K562 (cell line): ENCODE results near the gene HYAL4. TPM values are rescaled to one million over a fixed set of nuclear protein-coding genes. Genes with fewer than 3 reads are reported as not detected.
A peak's percentile ranks its signal among the peaks of the same experiment; 100 is the strongest.
"Not testable (repeated sequence)": the region's sequence is repeated elsewhere in the genome, so short reads cannot be mapped to it uniquely, and the experiment has no call there.

Experiments used
- ATAC-seq: fragments of 200-7000 bp; cut with Tn5 transposase; 3 replicates; pipeline ENCODE4 v1.9.1; 2020; ENCODE audit warnings: moderate library complexity
- BruUV-seq: library from RNA; stranded (reverse); fragments of 400-500 nt; replicated peaks from 2 replicates; lab custom pipeline; 2021; lab: Mats Ljungman, UMichigan
- CTCF ChIA-PET: fragments of 300-600 bp; formaldehyde crosslinking; extraction: SDS; loops from one replicate; lab custom pipeline; 2021; ENCODE audit warnings: low intra/inter-chr PET ratio; lab: Yijun Ruan, JAX
- POLR2A ChIA-PET: fragments of 300-600, 350-650 bp; sonication (Branson Sonifier 250); formaldehyde crosslinking; extraction: SDS; loops from one replicate; lab custom pipeline; 2021; ENCODE audit warnings: antibody characterized with exemption, inconsistent platforms; lab: Yijun Ruan, JAX
- DNase-seq, 4 experiments: peaks; one replicate each; pipeline versions ENCODE4 v3.0.0 to v3.0.0-alpha.2; 2011 to 2018; ENCODE audit warnings: low spot score in 3 of 4, mixed read lengths in 3 of 4; ENCODE audit errors: extremely low read depth in 1 of 4
- FAIRE-seq: peaks from 2 replicates; lab custom pipeline; 2011; peaks lifted over from hg19 to GRCh38; lab: Jason Lieb, UNC
- H2AFZ ChIP-seq: 2 replicates; pipeline ENCODE4 v1.6.0; 2011; ENCODE audit warnings: low read depth, low read length, control low read depth, inconsistent platforms
- H3K27ac ChIP-seq: fragments of 200-600 bp; 3 replicates; pipeline ENCODE4 v1.8.0; 2011; ENCODE audit warnings: low read depth, mild to moderate bottlenecking, control low read depth, inconsistent platforms, low read length, moderate library complexity, mixed read lengths; ENCODE audit errors: extremely low read depth
- H3K27me3 ChIP-seq, 2 experiments: fragments of 300-600 bp in 1 of 2; 2 replicates in 1 of 2; 3 replicates in 1 of 2; pipeline versions ENCODE4 v1.6.0 to v1.8.0; 2011; ENCODE audit warnings: inconsistent platforms in 2 of 2, low read length in 2 of 2, mild to moderate bottlenecking in 1 of 2, mixed read lengths in 1 of 2, moderate library complexity in 1 of 2; ENCODE audit not compliant: control insufficient read depth in 2 of 2, insufficient read depth in 2 of 2
- H3K36me3 ChIP-seq: fragments of 300-600 bp; 3 replicates; pipeline ENCODE4 v1.8.0; 2011; ENCODE audit warnings: mild to moderate bottlenecking, low read length, inconsistent platforms; ENCODE audit not compliant: control insufficient read depth, insufficient read depth
- H3K4me1 ChIP-seq, 2 experiments: fragments of 200-600 bp in 1 of 2; replicated peaks in 1 of 2; 2 replicates in 1 of 2; 3 replicates in 1 of 2; pipeline versions ENCODE4 v1.5.1 to v1.8.0; 2011; ENCODE audit warnings: inconsistent platforms in 2 of 2, low read length in 2 of 2, mild to moderate bottlenecking in 1 of 2, mixed read lengths in 1 of 2, moderate library complexity in 1 of 2; ENCODE audit not compliant: control insufficient read depth in 2 of 2, insufficient read depth in 2 of 2
- H3K4me2 ChIP-seq: 2 replicates; pipeline ENCODE4 v1.6.1; 2011; ENCODE audit warnings: low read length, control low read depth, inconsistent platforms, mixed read lengths; ENCODE audit not compliant: insufficient read depth
- H3K4me3 ChIP-seq: fragments of 200-600 bp; sonication (generic), shearing (Covaris generic); 2 replicates; pipeline ENCODE4 v1.5.1; 2016; ENCODE audit warnings: control low read depth, inconsistent platforms
- H3K79me2 ChIP-seq: fragments of 200-600 bp; 3 replicates; pipeline ENCODE4 v1.8.0; 2011; ENCODE audit warnings: low read length, inconsistent platforms; ENCODE audit not compliant: control insufficient read depth, insufficient read depth
- H3K9ac ChIP-seq, 2 experiments: 2 replicates each; pipeline versions ENCODE4 v1.6.0 to v1.6.1; 2011; ENCODE audit warnings: low read depth in 2 of 2, low read length in 2 of 2, control low read depth in 1 of 2, inconsistent platforms in 1 of 2, mild to moderate bottlenecking in 1 of 2, mixed read lengths in 1 of 2; ENCODE audit not compliant: insufficient read depth in 1 of 2
- H3K9me1 ChIP-seq: one replicate; pipeline ENCODE4 v1.6.0; 2011; ENCODE audit warnings: inconsistent platforms, mild to moderate bottlenecking, low read length, moderate library complexity; ENCODE audit not compliant: control insufficient read depth, insufficient read depth
- H3K9me3 ChIP-seq: replicated peaks from 2 replicates; pipeline ENCODE4 v1.5.1; 2011; ENCODE audit warnings: low read depth, low read length, inconsistent platforms; ENCODE audit not compliant: control insufficient read depth, insufficient read depth
- H4K20me1 ChIP-seq: replicated peaks from 2 replicates; pipeline ENCODE4 v1.6.1; 2011; ENCODE audit warnings: low read length, inconsistent platforms, mixed read lengths; ENCODE audit not compliant: control insufficient read depth, insufficient read depth
- CTCF ChIP-seq, 3 experiments: IDR thresholded peaks in 2 of 3; conservative IDR thresholded peaks in 1 of 3; 2 replicates each; pipeline ENCODE4 v1.5.1; 2011 to 2012; ENCODE audit warnings: low read length in 3 of 3, mild to moderate bottlenecking in 3 of 3, control low read depth in 2 of 3, improper control_type of control experiment in 1 of 3, inconsistent platforms in 1 of 3, low read depth in 1 of 3, mixed read lengths in 1 of 3, moderate library complexity in 1 of 3; ENCODE audit not compliant: insufficient read depth in 2 of 3
- HLTF ChIP-seq: fragments of 450-650 bp; IDR thresholded peaks from 2 replicates; pipeline ENCODE4 v1.6.1; 2016
- JUND ChIP-seq, 2 experiments: IDR thresholded peaks; 2 replicates in 1 of 2; 3 replicates in 1 of 2; pipeline ENCODE4 v1.6.1; 2011; ENCODE audit warnings: borderline replicate concordance in 2 of 2, low read depth in 2 of 2, low read length in 2 of 2, improper control_type of control experiment in 1 of 2, missing biosample characterization in 1 of 2, missing genetic modification characterization in 1 of 2, missing genetic modification reagents in 1 of 2
- KDM2B ChIP-seq: fragments of 250-450 bp; sonication (Bioruptor Pico); IDR thresholded peaks from 2 replicates; pipeline ENCODE4 v1.8.0; 2021; ENCODE audit warnings: mild to moderate bottlenecking, moderate library complexity
- RAD21 ChIP-seq, 2 experiments: fragments of 250-450 bp in 1 of 2; fragments of 450-650 bp in 1 of 2; sonication (Bioruptor Pico) in 1 of 2; formaldehyde crosslinking in 1 of 2; IDR thresholded peaks in 1 of 2; conservative IDR thresholded peaks in 1 of 2; 2 replicates each; pipeline versions ENCODE4 v1.4.0 to v1.8.0; 2020 to 2022; ENCODE audit warnings: mild to moderate bottlenecking in 2 of 2, moderate library complexity in 1 of 2
- TEAD4 ChIP-seq, 2 experiments: sonication (generic) in 1 of 2; formaldehyde crosslinking in 1 of 2; IDR thresholded peaks; 2 replicates each; pipeline versions ENCODE4 v1.6.1 to v1.8.0; 2012 to 2022; ENCODE audit warnings: borderline replicate concordance in 1 of 2, inconsistent platforms in 1 of 2, low read length in 1 of 2, mild to moderate bottlenecking in 1 of 2, missing genetic modification reagents in 1 of 2
- ZNF589 ChIP-seq: fragments of 200-800 bp; sonication (Bioruptor generic); IDR thresholded peaks from 2 replicates; pipeline ENCODE4 v1.6.1; 2016; ENCODE audit warnings: low read depth, missing genetic modification characterization, missing compliant biosample characterization
- ZNF699 ChIP-seq: fragments of 250-450 bp; sonication (Bioruptor Pico); IDR thresholded peaks from 2 replicates; pipeline ENCODE4 v1.8.0; 2021; ENCODE audit warnings: mild to moderate bottlenecking, moderate library complexity; ENCODE audit not compliant: insufficient replicate concordance
- WGBS: fragments of 100-300 bp; shearing (Covaris generic); methylation state at CpG from one replicate; pipeline ENCODE4 v1.1.6; 2016; ENCODE audit warnings: low coverage, mixed read lengths; ENCODE audit not compliant: insufficient coverage; ENCODE audit errors: missing lambda C conversion rate; 5-methylcytosine and 5-hydroxymethylcytosine counted together
- in situ Hi-C: fragments of 300-500 bp; cut with MboI; formaldehyde crosslinking; loops from 4 replicates; pipeline ENCODE4 v1.15.0; 2018; ENCODE audit warnings: inconsistent platforms, mixed read lengths
- intact Hi-C: fragments of 100-400 bp; cut with micrococcal nuclease; formaldehyde crosslinking; loops from 2 replicates; pipeline ENCODE4 v1.14.2; 2022
- polyA plus RNA-seq, 8 experiments: library from polyadenylated mRNA; depleted of rRNA in 4 of 8; stranded (reverse) in 5 of 8; unstranded in 3 of 8; fragments of >200 nt; fragmentation: Nextera tagmentation in 2 of 8; fragmentation: Illumina TruSeq in 1 of 8; extraction: Ambion mirVana in 2 of 8; extraction: Trizol in 1 of 8; gene quantifications; 2 replicates each; pipeline versions ENCODE4 v1.2.1 to v1.2.3, GENCODE V29; 2011 to 2014; ENCODE audit warnings: inconsistent platforms in 1 of 8, missing spikeins in 1 of 8
- total RNA-seq, 7 experiments: library from RNA; depleted of rRNA in 6 of 7; stranded (reverse); fragments of >200 nt in 6 of 7; fragmentation: Illumina TruSeq in 2 of 7; extraction: Trizol in 2 of 7; gene quantifications; 2 replicates each; pipeline versions ENCODE4 v1.2.1 to v1.2.3, GENCODE V29; 2011 to 2021; ENCODE audit warnings: low replicate concordance in 1 of 7

HYAL4 gene
- total and polyA plus RNA-seq, 9 of the 15 experiments (the other 6 are each of a cell fraction or from before 2014, with no cell fraction given): not detected

- H3K4me1 ChIP-seq, H3K79me2 ChIP-seq, POLR2A ChIA-PET, H4K20me1 ChIP-seq, H3K9me1 ChIP-seq, CTCF ChIA-PET, H3K27me3 ChIP-seq, ATAC-seq, H3K27ac ChIP-seq, BruUV-seq, H3K36me3 ChIP-seq, H3K4me3 ChIP-seq, in situ Hi-C loops, H3K4me2 ChIP-seq, DNase-seq, H3K9me3 ChIP-seq, H2AFZ ChIP-seq, FAIRE-seq: not testable (repeated sequence)
- WGBS: 0% methylated on average over 1 of the region's 1 CpG
- TF ChIP-seq CTCF (IDR thresholded peaks at IDR 0.05 in 2 of 3, conservative IDR thresholded peaks at IDR 0.05 in 1 of 3; ENCODE audit: insufficient read depth in 2 of 3, low read depth in 1 of 3, low read length in 3 of 3) (peak in 1 of 3 experiments; percentile 10; a peak in 1 of 6 replicates), RAD21 (CRISPR knock-in tag; conservative IDR thresholded peaks at IDR 0.05 in 1 of 2, IDR thresholded peaks at IDR 0.05 in 1 of 2) (peak in 1 of 2 experiments; percentile 11; a peak in 1 of 4 replicates)
- TF ChIP-seq, all 486 proteins: peak for 2; not testable (repeated sequence) for 484
- H3K9ac ChIP-seq, intact Hi-C loops: not testable (repeated sequence)
Measured at GRCh38 chr7:123856428-123856827, 11.5 kb downstream of the HYAL4 start.

- DNase-seq: no peak
- CTCF ChIA-PET: interaction anchor here (0.6 kb wide), 1 partner anchor 244 kb away, joined by 3 read pairs; no protein-coding TSS in a partner anchor
- POLR2A ChIA-PET: no interaction called here
- no peak for ATAC-seq
- Histone ChIP-seq H3K27me3 (no peaks in the 10 kb centered on the region), H4K20me1 (no peaks in the 10 kb centered on the region), H3K9me3 (no peaks in the 10 kb centered on the region), H3K4me2 (no peak overlapping the region), H3K9ac (no peak overlapping the region), H2AFZ (no peak overlapping the region), H3K4me1 (no peaks in the 10 kb centered on the region), H3K36me3 (no peaks in the 10 kb centered on the region), H3K79me2 (no peaks in the 10 kb centered on the region), H3K9me1 (no peaks in the 10 kb centered on the region), H3K4me3 (no peak overlapping the region), H3K27ac (no peak overlapping the region)
- intact Hi-C loops (no loop called here), in situ Hi-C loops (loop anchor here (5.0 kb wide), 1 partner anchor 179 kb away; no protein-coding TSS in a partner anchor)
- FAIRE-seq: no peak
- BruUV-seq: no TSS peak
- TF ChIP-seq ZNF699 (CRISPR knock-in tag) (no peak), TEAD4 (IDR thresholded peaks at IDR 0.05; ENCODE audit: low read length) (no peak), TEAD4 (CRISPR knock-in tag; IDR thresholded peaks at IDR 0.05; ENCODE audit: borderline replicate concordance) (no peak), JUND (IDR thresholded peaks at IDR 0.05; ENCODE audit: borderline replicate concordance, low read depth, low read length) (no peak), JUND (tag; IDR thresholded peaks at IDR 0.05; ENCODE audit: borderline replicate concordance, low read depth, low read length) (no peak), ZNF589 (CRISPR knock-in tag) (no peak), HLTF (no peak), KDM2B (no peak)
Measured at GRCh38 chr7:123860848-123861247, 15.9 kb downstream of the HYAL4 start.
